Measurements from ENCODE around the gene CYP27A1.
"Not testable (repeated sequence)": the region's sequence is repeated elsewhere in the genome, so short reads cannot be mapped to it uniquely, and the experiment has no call there.

The CYP27A1 gene

DNA sequence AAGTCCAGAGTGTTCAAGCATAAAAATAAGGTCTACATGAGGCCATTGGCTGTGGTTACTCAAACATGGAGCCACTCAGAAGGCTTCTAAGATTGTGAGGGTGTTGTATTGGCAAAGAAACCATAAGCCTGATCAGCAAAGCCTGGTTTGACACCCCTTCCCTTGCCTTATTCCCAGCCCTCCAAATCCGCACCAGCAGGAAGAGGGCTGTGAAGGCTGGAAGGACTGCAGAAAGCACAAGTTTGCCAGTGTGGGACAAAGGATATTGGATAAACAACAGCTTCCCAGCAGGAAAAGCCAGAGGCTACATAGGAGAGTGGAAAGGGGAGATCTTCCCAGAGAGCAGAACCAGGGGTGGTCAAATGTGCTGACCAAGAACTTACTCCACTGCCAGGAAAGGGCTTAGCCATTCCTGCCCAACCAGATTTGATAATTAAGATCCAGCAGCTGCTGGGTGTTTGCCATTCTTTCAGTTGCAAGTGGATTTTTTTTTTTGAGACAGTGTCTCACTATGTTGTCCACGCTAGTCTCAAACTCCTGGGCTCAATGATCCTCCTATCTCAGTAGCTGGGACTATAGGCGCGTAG, 51.2 kb downstream of the CYP27A1 start:
- DNase-seq: no peak

GRCh38 chr2:218834685-218835084, 52.7 kb downstream of the CYP27A1 start:
- DNase-seq: no peak

DNA sequence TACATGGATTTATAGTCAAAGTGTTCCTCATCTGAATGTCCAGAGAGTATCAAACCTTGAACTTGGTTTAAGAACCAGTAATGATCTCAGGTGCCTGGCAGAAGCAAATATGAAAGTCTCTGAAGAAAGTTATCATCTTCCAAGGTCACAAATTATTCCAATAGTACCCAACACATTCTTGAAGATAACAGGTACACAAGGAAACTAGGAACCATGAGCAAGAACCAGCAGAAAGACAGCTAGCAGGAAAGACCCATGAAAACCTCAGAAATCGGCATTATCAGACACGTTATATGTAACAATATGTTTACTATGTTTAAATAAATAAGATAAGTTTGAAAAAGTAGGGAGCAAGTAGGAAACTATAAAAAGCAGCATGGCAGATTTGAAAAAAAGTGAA, 55.5 kb downstream of the CYP27A1 start:
- no peak for DNase-seq

- no peak for DNase-seq
Observed at GRCh38 chr2:218839430-218839829, 57.5 kb downstream of the CYP27A1 start.

- DNase-seq: no peak
Observed at GRCh38 chr2:218839888-218840287, 57.9 kb downstream of the CYP27A1 start.

- DNase-seq: not testable (repeated sequence)
Observed at GRCh38 chr2:218844334-218844733, 62.4 kb downstream of the CYP27A1 start.

DNA sequence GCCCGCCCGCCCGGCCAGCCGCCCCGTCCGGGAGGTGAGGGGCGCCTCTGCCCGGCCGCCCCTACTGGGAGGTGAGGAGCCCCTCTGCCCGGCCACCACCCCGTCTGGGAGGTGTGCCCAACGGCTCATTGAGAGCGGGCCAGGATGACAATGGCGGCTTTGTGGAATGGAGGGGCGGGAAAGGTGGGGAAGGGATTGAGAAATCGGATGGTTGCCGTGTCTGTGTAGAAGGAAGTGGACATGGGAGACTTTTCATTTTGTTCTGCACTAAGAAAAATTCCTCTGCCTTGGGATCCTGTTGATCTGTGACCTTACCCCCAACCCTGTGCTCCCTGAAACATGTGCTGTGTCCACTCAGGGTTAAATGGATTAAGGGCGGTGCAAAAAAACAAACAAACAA, 65.0 kb downstream of the CYP27A1 start:
- not testable (repeated sequence) for DNase-seq

- no peak for DNase-seq
Observed at GRCh38 chr2:218849721-218850120, 67.8 kb downstream of the CYP27A1 start.

GRCh38 chr2:218850796-218851195, 68.8 kb downstream of the CYP27A1 start:
- no peak for DNase-seq

DNA sequence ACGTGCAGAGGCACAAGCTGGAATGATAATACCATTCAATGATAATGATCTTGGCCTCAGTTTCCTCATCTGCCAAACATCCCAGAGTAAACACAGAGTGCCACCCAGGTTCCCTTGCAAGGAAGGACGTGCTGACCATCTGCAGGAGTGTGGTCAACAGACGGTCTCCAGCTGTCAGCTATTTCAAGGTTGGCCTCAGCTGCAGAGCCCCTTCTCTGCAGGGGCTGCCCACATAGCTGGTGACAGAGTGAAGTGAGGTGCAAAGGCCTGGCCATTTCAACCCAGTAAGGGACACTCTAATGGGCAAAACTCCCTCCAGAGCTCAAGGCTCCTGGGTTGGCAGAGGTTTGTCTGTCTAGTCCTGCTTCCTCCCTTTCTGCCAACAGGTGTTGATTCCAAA, 69.3 kb downstream of the CYP27A1 start:
- no peak for DNase-seq

- DNase-seq: no peak
Observed at GRCh38 chr2:218852911-218853667, 71.1 kb downstream of the CYP27A1 start.

GRCh38 chr2:218853766-218854165, 71.8 kb downstream of the CYP27A1 start:
- DNase-seq: no peak

DNA sequence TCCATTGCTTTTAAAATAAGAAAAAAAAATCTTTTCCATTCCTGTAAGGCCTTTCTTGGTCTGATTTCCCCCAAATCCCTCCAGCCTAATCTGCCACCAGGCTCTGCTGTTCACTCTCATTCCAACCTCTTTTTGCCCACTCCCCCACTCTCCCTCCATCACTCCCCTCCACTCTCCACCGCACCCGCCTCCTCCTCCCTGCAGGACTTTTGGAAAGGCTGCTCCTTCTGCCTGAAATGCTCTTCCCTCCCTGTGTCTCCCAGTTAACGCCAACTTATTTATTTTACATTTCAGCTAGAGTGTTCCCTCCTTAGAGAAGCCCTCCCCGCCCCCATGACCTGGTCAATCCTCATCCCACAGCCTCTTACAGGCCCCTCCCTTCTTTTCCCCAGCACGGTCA, 72.9 kb downstream of the CYP27A1 start:
- no peak for DNase-seq

GRCh38 chr2:218855305-218856166, 73.6 kb downstream of the CYP27A1 start:
- no peak for DNase-seq

DNA sequence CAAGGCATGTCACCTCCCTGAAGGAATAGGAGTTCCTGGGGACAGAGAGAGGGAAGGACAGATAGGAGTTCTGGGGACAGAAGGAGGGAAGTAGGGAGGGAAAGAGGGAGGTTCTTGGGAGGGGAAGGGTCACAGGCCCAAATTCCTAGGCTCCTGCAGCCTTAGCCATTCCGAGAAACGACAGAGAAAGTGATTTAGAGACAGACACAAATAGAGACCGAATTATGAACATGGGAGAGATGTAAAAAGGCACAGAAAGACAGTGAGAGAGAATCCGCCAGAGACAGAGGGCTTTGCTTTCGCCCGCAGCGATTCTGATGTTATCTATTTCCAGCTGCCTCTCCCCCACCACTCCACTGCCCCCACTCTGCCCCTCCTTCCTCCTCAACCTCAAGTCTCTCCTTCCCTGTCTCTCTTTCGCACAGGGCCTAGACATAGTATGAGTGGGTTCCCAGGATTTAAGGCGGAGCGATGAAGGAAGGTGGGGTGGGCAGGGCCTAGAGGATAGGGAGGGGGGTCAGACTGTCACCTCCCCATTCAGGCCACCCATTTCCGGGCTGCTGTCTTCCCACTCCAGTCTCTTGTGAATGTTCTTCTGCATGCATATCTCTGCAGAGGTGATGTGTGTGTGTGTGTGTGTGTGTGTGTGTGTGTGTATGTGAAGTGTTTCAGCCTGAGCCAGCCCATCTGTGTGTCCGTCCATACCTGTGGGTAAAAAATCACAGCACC, 74.4 kb downstream of the CYP27A1 start:
- no peak for DNase-seq

DNA sequence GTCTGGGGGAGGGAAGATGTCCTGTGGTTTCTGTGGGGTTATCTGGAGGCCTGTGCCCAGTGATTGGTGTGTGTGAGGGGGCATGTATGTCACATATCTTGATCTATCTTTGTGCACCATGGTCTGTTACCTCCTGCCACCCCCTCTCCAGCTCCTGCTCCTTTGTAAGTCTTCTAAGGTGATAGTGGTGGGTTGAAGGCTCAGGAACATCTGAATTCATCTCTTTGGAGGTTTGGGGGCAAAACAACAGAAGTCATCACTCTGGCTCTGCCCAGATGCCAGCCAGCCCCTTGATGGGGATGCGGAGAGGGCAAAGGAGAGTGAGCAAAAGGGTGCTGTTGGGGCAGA, 74.9 kb downstream of the CYP27A1 start:
- no peak for DNase-seq

GRCh38 chr2:218857371-218858137, 75.6 kb downstream of the CYP27A1 start:
- no peak for DNase-seq

- DNase-seq: no peak
Observed at GRCh38 chr2:218858138-218858445, 76.1 kb downstream of the CYP27A1 start.

- no peak for DNase-seq
Observed at GRCh38 chr2:218858671-218859555, 77.0 kb downstream of the CYP27A1 start.

DNA sequence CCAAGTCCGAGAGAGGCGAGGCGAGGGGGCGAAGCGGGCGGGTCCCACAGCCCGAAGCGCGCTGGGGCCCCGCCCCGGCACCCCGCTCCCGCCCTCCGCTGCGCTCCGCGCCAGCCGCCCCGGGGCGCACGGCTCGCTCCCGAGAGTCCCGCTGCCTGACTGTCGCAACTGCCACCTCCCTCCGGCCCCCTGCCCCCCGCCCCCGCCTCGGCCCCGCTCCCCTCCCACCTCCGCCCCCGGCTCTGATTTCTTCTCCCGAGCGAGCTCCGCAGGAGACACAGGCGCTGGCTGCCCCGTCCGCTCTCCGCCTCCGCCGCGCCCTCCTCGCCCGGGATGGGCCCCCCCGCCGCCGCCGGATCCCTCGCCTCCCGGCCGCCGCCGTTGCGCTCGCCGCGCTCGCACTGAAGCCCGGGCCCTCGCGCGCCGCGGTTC, 77.6 kb downstream of the CYP27A1 start, which contains the start of gene WNT6:
Gene WNT6 (plus strand): TSS at position 250 of the 432 bp plus-strand sequence. CDS start 233 bp downstream, outside the sequence.
- DNase-seq: no peak

All from NCI-H2029 treated with DMSO at 0.1 percent for 48 hours (cell line).